B cell (primary cell): ENCODE results near the gene ADAM19. TPM values are rescaled to one million over a fixed set of nuclear protein-coding genes. Genes with fewer than 3 reads are reported as not detected.
A peak's percentile ranks its signal among the peaks of the same experiment; 100 is the strongest.

Experiments used
- ATAC-seq: fragments of 200-7000 bp; cut with Tn5 transposase; one replicate; pipeline ENCODE4 v1.10.0; 2021; ENCODE audit warnings: low read depth, mild to moderate bottlenecking, moderate number of reproducible peaks, moderate library complexity
- CTCF ChIA-PET: fragments of 350-600 bp; sonication (Branson Sonifier 250); formaldehyde crosslinking; loops from one replicate; lab custom pipeline; 2021; ENCODE audit warnings: antibody characterized with exemption, inconsistent platforms; lab: Charles Lee
- POLR2A ChIA-PET: fragments of 350-600 bp; sonication (Branson Sonifier 250); formaldehyde crosslinking; loops from one replicate; lab custom pipeline; 2021; ENCODE audit warnings: antibody characterized with exemption; lab: Charles Lee
- DNase-seq: peaks from one replicate; pipeline ENCODE4 v3.0.0; 2013
- H2AFZ ChIP-seq: 2 replicates; pipeline ENCODE4 v1.6.1; 2012; ENCODE audit warnings: mild to moderate bottlenecking, low read depth, low read length; ENCODE audit not compliant: insufficient read depth, poor library complexity, severe bottlenecking
- H3K27ac ChIP-seq, 2 donors: 1 replicate in 1 of 2; 2 replicates in 1 of 2; pipeline ENCODE4 v1.5.1; 2012 to 2013; ENCODE audit warnings: low read length in 2 of 2, mild to moderate bottlenecking in 2 of 2, moderate library complexity in 1 of 2
- H3K27me3 ChIP-seq, 4 experiments: fragments of 200-600 bp in 1 of 4; sonication (generic) in 1 of 4; replicated peaks in 1 of 4; 1 replicate in 2 of 4; 2 replicates in 2 of 4; pipeline versions ENCODE4 v1.6.1 to v1.7.0; 2013 to 2016; ENCODE audit warnings: low read length in 3 of 4, mild to moderate bottlenecking in 2 of 4, mixed read lengths in 1 of 4, moderate library complexity in 1 of 4; ENCODE audit not compliant: insufficient read depth in 4 of 4, control insufficient read depth in 3 of 4; ENCODE audit errors: control extremely low read depth in 1 of 4
- H3K36me3 ChIP-seq, 2 experiments: replicated peaks in 1 of 2; 1 replicate in 1 of 2; 2 replicates in 1 of 2; pipeline versions ENCODE4 v1.6.1 to v1.7.1; 2013; ENCODE audit warnings: low read length in 1 of 2; ENCODE audit not compliant: insufficient read depth in 2 of 2, control insufficient read depth in 1 of 2; ENCODE audit errors: control extremely low read depth in 1 of 2, extremely low read depth in 1 of 2
- H3K4me1 ChIP-seq, 2 donors: fragments of 200-600 bp in 1 of 2; sonication (generic) in 1 of 2; 1 replicate in 1 of 2; 2 replicates in 1 of 2; pipeline versions ENCODE4 v1.5.1 to v1.6.1; 2013 to 2017; ENCODE audit warnings: low read length in 2 of 2; ENCODE audit not compliant: control insufficient read depth in 2 of 2, insufficient read depth in 2 of 2
- H3K4me2 ChIP-seq: replicated peaks from 2 replicates; pipeline ENCODE3; 2012; ENCODE audit warnings: mild to moderate bottlenecking, low read depth, low read length; ENCODE audit not compliant: poor library complexity, severe bottlenecking
- H3K4me3 ChIP-seq, 5 experiments: fragments of 200-600 bp in 1 of 5; sonication (generic) in 1 of 5; 1 replicate in 3 of 5; 2 replicates in 2 of 5; pipeline versions ENCODE4 v1.5.1 to v1.7.0; 2011 to 2016; ENCODE audit warnings: low read length in 4 of 5, mild to moderate bottlenecking in 4 of 5, low read depth in 2 of 5, control low read depth in 1 of 5, moderate library complexity in 1 of 5; ENCODE audit not compliant: insufficient read depth in 1 of 5; ENCODE audit errors: control extremely low read depth in 1 of 5, extremely low read depth in 1 of 5
- H3K79me2 ChIP-seq: fragments of 200-600 bp; sonication (generic); one replicate; pipeline ENCODE4 v1.6.0; 2016; ENCODE audit warnings: low read length; ENCODE audit not compliant: control insufficient read depth, insufficient read depth
- H3K9ac ChIP-seq: fragments of 200-600 bp; sonication (generic); 2 replicates; pipeline ENCODE4 v1.6.1; 2017; ENCODE audit warnings: mild to moderate bottlenecking, low read length, moderate library complexity
- H3K9me3 ChIP-seq, 3 donors: one replicate each; pipeline versions ENCODE4 v1.6.1 to v1.7.1; 2013; ENCODE audit warnings: low read length in 2 of 3; ENCODE audit not compliant: control insufficient read depth in 2 of 3, insufficient read depth in 1 of 3; ENCODE audit errors: control extremely low read depth in 1 of 3
- H4K20me1 ChIP-seq: 2 replicates; pipeline ENCODE4 v1.6.0; 2012; ENCODE audit warnings: mild to moderate bottlenecking, low read length; ENCODE audit not compliant: insufficient read depth, control insufficient read depth, poor library complexity, severe bottlenecking
- H3K27ac Mint-ChIP-seq: one replicate; pipeline ENCODE4 v1.8.0; 2021; ENCODE audit warnings: mixed read lengths
- H3K27me3 Mint-ChIP-seq: one replicate; pipeline ENCODE4 v1.8.0; 2021; ENCODE audit warnings: mixed read lengths
- H3K4me1 Mint-ChIP-seq: one replicate; pipeline ENCODE4 v1.8.0; 2021; ENCODE audit warnings: mixed read lengths
- H3K4me3 Mint-ChIP-seq: one replicate; pipeline ENCODE4 v1.8.0; 2021; ENCODE audit warnings: mixed read lengths
- H3K9me3 Mint-ChIP-seq: one replicate; pipeline ENCODE4 v1.8.0; 2022; ENCODE audit warnings: mixed read lengths; ENCODE audit not compliant: insufficient read depth
- EZH2 ChIP-seq: IDR thresholded peaks from 2 replicates; pipeline ENCODE4 v1.6.1; 2012; ENCODE audit warnings: borderline replicate concordance, low read depth, mild to moderate bottlenecking, moderate library complexity, low read length; ENCODE audit not compliant: insufficient read depth, poor library complexity, severe bottlenecking
- WGBS: methylation state at CpG from one replicate; pipeline ENCODE4 v1.1.5; 2013; ENCODE audit warnings: missing lambda C conversion rate; ENCODE audit not compliant: insufficient coverage; 5-methylcytosine and 5-hydroxymethylcytosine counted together
- intact Hi-C: fragments of 100-400 bp; cut with micrococcal nuclease; formaldehyde crosslinking; loops from one replicate; pipeline ENCODE4 v1.10.0; 2022
- polyA plus RNA-seq: library from polyadenylated mRNA; depleted of rRNA; stranded (reverse); fragments of >200 nt; gene quantifications from 2 replicates; pipeline ENCODE4 v1.2.3, GENCODE V29; 2012
- total RNA-seq, 2 donors: library from RNA; stranded (reverse); fragments of 120-200 nt in 1 of 2; gene quantifications; 1 replicate in 1 of 2; 2 replicates in 1 of 2; pipeline versions ENCODE4 v1.2.3 to v1.2.4, GENCODE V29; 2013 to 2022
- TF ChIP-seq, protein P1 (sequence below): fragments of 200-600 bp; IDR thresholded peaks from one replicate; pipeline ENCODE4 v1.8.0; 2022; ENCODE audit warnings: antibody characterized with exemption, mild to moderate bottlenecking

The ADAM19 gene
- total and polyA plus RNA-seq, 2 donors (not counting 1 experiment from before 2014, with no cell fraction given) = 110 to 171 TPM

DNA sequence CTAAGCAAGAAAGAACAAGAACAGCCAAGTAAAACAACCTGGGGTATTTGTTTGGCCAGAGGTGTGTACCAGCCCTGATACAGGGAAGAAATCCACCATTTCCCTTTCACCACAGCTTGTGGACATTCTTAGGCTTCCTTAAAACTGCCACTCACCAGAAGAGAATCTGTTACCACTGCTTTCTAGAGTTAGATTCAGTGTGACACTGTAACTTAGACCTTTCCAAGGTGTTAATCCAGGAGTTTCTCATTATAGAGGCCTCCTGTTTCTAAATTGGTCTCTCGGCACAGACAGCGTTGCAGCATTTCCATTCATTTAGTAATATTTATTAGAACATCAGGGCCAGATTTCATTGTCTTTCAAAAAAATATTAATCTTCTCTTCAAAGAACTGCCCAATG lies 60.6 kb downstream of the ADAM19 start:
- POLR2A ChIA-PET = interaction anchor here (0.6 kb wide), 1 partner anchor 19 kb away, joined by 7 read pairs; no protein-coding TSS in a partner anchor
- peaks cover 14 to 94% of the 10 kb centered on the region in 2 experiments for H3K36me3 ChIP-seq
- peak overlapping the region; percentile 75 for H3K27ac Mint-ChIP-seq
- CTCF ChIA-PET = interaction anchor here (1.1 to 1.7 kb wide), 2 partner anchors 11 to 203 kb away, joined by 3 to 7 read pairs; no protein-coding TSS in a partner anchor
- ATAC-seq = no peak
- H3K9me3 ChIP-seq = peaks cover 0 to 4% (median 0%) of the 10 kb centered on the region in 3 donors
- no peak overlapping the region for H3K4me3 Mint-ChIP-seq
- H3K9ac ChIP-seq = no peak overlapping the region
- no peak overlapping the region for H2AFZ ChIP-seq
- H3K79me2 ChIP-seq = peaks cover 60% of the 10 kb centered on the region
- WGBS = no CpG with 5 or more reads among the region's 2 CpGs
- no peak overlapping the region for H3K4me3 ChIP-seq
- no peak overlapping the region for H3K4me2 ChIP-seq
- no peaks in the 10 kb centered on the region for H3K27me3 Mint-ChIP-seq
- H3K27ac ChIP-seq = peak overlapping the region in 1 of 2 donors; percentile 83
- TF ChIP-seq, protein P1, sequence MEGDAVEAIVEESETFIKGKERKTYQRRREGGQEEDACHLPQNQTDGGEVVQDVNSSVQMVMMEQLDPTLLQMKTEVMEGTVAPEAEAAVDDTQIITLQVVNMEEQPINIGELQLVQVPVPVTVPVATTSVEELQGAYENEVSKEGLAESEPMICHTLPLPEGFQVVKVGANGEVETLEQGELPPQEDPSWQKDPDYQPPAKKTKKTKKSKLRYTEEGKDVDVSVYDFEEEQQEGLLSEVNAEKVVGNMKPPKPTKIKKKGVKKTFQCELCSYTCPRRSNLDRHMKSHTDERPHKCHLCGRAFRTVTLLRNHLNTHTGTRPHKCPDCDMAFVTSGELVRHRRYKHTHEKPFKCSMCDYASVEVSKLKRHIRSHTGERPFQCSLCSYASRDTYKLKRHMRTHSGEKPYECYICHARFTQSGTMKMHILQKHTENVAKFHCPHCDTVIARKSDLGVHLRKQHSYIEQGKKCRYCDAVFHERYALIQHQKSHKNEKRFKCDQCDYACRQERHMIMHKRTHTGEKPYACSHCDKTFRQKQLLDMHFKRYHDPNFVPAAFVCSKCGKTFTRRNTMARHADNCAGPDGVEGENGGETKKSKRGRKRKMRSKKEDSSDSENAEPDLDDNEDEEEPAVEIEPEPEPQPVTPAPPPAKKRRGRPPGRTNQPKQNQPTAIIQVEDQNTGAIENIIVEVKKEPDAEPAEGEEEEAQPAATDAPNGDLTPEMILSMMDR = no peak
- no peak for TF ChIP-seq EZH2
- H3K4me1 ChIP-seq = peaks cover 33 to 34% of the 10 kb centered on the region in 2 donors
- no peaks in the 10 kb centered on the region for H4K20me1 ChIP-seq
- peaks cover 61% of the 10 kb centered on the region for H3K4me1 Mint-ChIP-seq
- no peak for DNase-seq
- no peaks in the 10 kb centered on the region for H3K9me3 Mint-ChIP-seq
- H3K27me3 ChIP-seq = no peaks in the 10 kb centered on the region
- intact Hi-C loops = loop anchor here (5.0 kb wide), 1 partner anchor 38 kb away; no protein-coding TSS in a partner anchor

DNA sequence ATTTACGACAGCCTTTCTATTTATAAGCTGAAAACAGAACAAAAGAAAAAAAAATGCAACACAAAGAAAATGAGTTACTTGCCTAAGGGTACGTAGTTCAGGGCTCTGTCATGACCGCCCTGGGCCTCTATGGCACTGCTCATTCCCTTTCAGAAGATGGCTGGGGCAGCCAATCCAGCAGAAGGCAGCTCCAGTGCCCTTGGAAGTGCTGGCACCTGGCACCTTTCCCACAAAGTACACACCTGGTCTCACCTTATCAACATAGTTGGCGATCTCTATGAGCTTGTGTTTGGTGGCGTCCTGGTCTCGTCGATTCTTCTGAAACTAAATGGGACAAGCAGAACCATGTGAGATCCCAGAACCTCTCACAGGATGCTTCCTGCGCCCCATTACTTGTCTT lies 62.4 kb downstream of the ADAM19 start:
- Histone ChIP-seq H3K9me3 (peaks cover 0 to 4% (median 0%) of the 10 kb centered on the region in 3 donors), H3K4me2 (no peak overlapping the region), H2AFZ (no peak overlapping the region), H3K27ac (peak overlapping the region in 1 of 2 donors; percentile 83), H4K20me1 (no peaks in the 10 kb centered on the region), H3K4me3 (no peak overlapping the region), H3K27me3 (no peaks in the 10 kb centered on the region), H3K36me3 (peaks cover 14 to 95% of the 10 kb centered on the region in 2 experiments), H3K4me1 (peaks cover 48 to 50% of the 10 kb centered on the region in 2 donors), H3K9ac (no peak overlapping the region), H3K79me2 (peaks cover 47% of the 10 kb centered on the region)
- CTCF ChIA-PET = interaction anchor here (0.9 to 2.0 kb wide), 2 partner anchors 9 to 215 kb away, joined by 3 to 5 read pairs; no protein-coding TSS in a partner anchor
- Mint-ChIP-seq H3K9me3 (no peaks in the 10 kb centered on the region), H3K27me3 (no peaks in the 10 kb centered on the region), H3K4me1 (peaks cover 72% of the 10 kb centered on the region), H3K27ac (peak overlapping the region; percentile 84), H3K4me3 (no peak overlapping the region)
- 94% methylated on average over 8 of the region's 8 CpGs for WGBS
- intact Hi-C loops = loop anchor here (5.0 kb wide), 1 partner anchor 36 kb away; no protein-coding TSS in a partner anchor
- TF ChIP-seq EZH2 = no peak
- TF ChIP-seq, protein P1 = no peak
- no peak for DNase-seq
- POLR2A ChIA-PET = interaction anchor here (1.1 kb wide), 1 partner anchor 53 kb away, joined by 3 read pairs; no protein-coding TSS in a partner anchor
- no peak for ATAC-seq
